WTC11 (cell line): ENCODE measurements around the gene MOV10. TPM values are rescaled to one million over a fixed set of nuclear protein-coding genes. Genes with fewer than 3 reads are reported as not detected.

Experiments
- ATAC-seq: fragments of 200-7000 bp; cut with Tn5 transposase; 2 replicates; pipeline ENCODE4 v1.10.0; 2021; ENCODE audit warnings: mild to moderate bottlenecking, moderate library complexity
- CTCF ChIA-PET: fragments of 300-600 bp; sonication (Branson Sonifier 250); formaldehyde crosslinking; loops from one replicate; lab custom pipeline; 2021; ENCODE audit warnings: antibody characterized with exemption; lab: Charles Lee
- POLR2A ChIA-PET: fragments of 350-600 bp; sonication (Branson Sonifier 250); formaldehyde crosslinking; loops from one replicate; lab custom pipeline; 2021; ENCODE audit warnings: antibody characterized with exemption; lab: Charles Lee
- DNase-seq: peaks from one replicate; pipeline ENCODE4 v3.0.0; 2021; ENCODE audit warnings: low spot score
- H3K27ac Mint-ChIP-seq: 2 replicates; pipeline ENCODE4 v1.8.0; 2021; ENCODE audit warnings: mixed read lengths
- H3K27me3 Mint-ChIP-seq: 2 replicates; pipeline ENCODE4 v1.8.0; 2021; ENCODE audit warnings: low read depth, mild to moderate bottlenecking, moderate library complexity, mixed read lengths
- H3K36me3 Mint-ChIP-seq: 2 replicates; pipeline ENCODE4 v1.8.0; 2021; ENCODE audit warnings: mixed read lengths
- H3K4me1 Mint-ChIP-seq: 2 replicates; pipeline ENCODE4 v1.8.0; 2022; ENCODE audit warnings: mixed read lengths
- H3K4me3 Mint-ChIP-seq: 2 replicates; pipeline ENCODE4 v1.8.0; 2021; ENCODE audit warnings: mild to moderate bottlenecking, moderate library complexity, mixed read lengths
- H3K9me3 Mint-ChIP-seq: 2 replicates; pipeline ENCODE4 v1.8.0; 2021; ENCODE audit warnings: mixed read lengths
- ARID4B ChIP-seq: sonication (generic); formaldehyde crosslinking; IDR thresholded peaks from 2 replicates; pipeline ENCODE4 v1.8.0; 2023; ENCODE audit warnings: missing genetic modification reagents, mild to moderate bottlenecking, borderline replicate concordance
- ATF6 ChIP-seq: sonication (generic); formaldehyde crosslinking; IDR thresholded peaks from 2 replicates; pipeline ENCODE4 v1.8.1; 2023; ENCODE audit warnings: mild to moderate bottlenecking, missing genetic modification reagents
- E2F4 ChIP-seq: sonication (generic); formaldehyde crosslinking; IDR thresholded peaks from 2 replicates; pipeline ENCODE4 v1.8.1; 2022; ENCODE audit warnings: low read depth, mild to moderate bottlenecking, moderate library complexity, missing genetic modification reagents, borderline replicate concordance
- ELF4 ChIP-seq: sonication (generic); formaldehyde crosslinking; IDR thresholded peaks from 2 replicates; pipeline ENCODE4 v1.8.1; 2022; ENCODE audit warnings: low read depth, mild to moderate bottlenecking, moderate library complexity, missing genetic modification reagents
- FOXP1 ChIP-seq: sonication (generic); formaldehyde crosslinking; IDR thresholded peaks from 2 replicates; pipeline ENCODE4 v1.8.0; 2022; ENCODE audit warnings: missing genetic modification reagents, mild to moderate bottlenecking, moderate library complexity, borderline replicate concordance
- HMGA2 ChIP-seq: fragments of 250-450 bp; sonication (Bioruptor Pico); IDR thresholded peaks from 2 replicates; pipeline ENCODE4 v1.4.0; 2021; ENCODE audit warnings: mild to moderate bottlenecking, moderate library complexity
- MAX ChIP-seq: sonication (generic); formaldehyde crosslinking; IDR thresholded peaks from 2 replicates; pipeline ENCODE4 v1.8.0; 2022; ENCODE audit warnings: mild to moderate bottlenecking, missing genetic modification reagents
- NR1H2 ChIP-seq: sonication (generic); formaldehyde crosslinking; IDR thresholded peaks from 2 replicates; pipeline ENCODE4 v1.9.0; 2021; ENCODE audit warnings: mild to moderate bottlenecking, moderate library complexity, missing genetic modification reagents
- OVOL2 ChIP-seq: fragments of 250-450 bp; sonication (Bioruptor Pico); IDR thresholded peaks from 2 replicates; pipeline ENCODE4 v1.9.0; 2021; ENCODE audit warnings: mild to moderate bottlenecking, borderline replicate concordance
- STAT6 ChIP-seq: sonication (generic); formaldehyde crosslinking; conservative IDR thresholded peaks from 2 replicates; pipeline ENCODE4 v1.8.1; 2023; ENCODE audit warnings: mild to moderate bottlenecking, low read depth, missing genetic modification reagents, moderate library complexity
- TP53 ChIP-seq: sonication (generic); formaldehyde crosslinking; IDR thresholded peaks from 2 replicates; pipeline ENCODE4 v1.8.1; 2023; ENCODE audit warnings: mild to moderate bottlenecking, missing genetic modification reagents
- ZMAT4 ChIP-seq: fragments of 250-450 bp; sonication (Bioruptor Pico); IDR thresholded peaks from 2 replicates; pipeline ENCODE4 v1.9.0; 2021; ENCODE audit warnings: mild to moderate bottlenecking
- ZNF138 ChIP-seq: sonication (generic); formaldehyde crosslinking; conservative IDR thresholded peaks from 2 replicates; pipeline ENCODE4 v1.8.1; 2022; ENCODE audit warnings: mild to moderate bottlenecking, moderate library complexity, missing genetic modification reagents
- ZNF263 ChIP-seq: sonication (generic); formaldehyde crosslinking; IDR thresholded peaks from 2 replicates; pipeline ENCODE4 v1.8.1; 2022; ENCODE audit warnings: low read depth, mild to moderate bottlenecking, moderate library complexity, missing genetic modification reagents
- ZNF281 ChIP-seq: sonication (generic); formaldehyde crosslinking; IDR thresholded peaks from 2 replicates; pipeline ENCODE4 v1.8.0; 2023; ENCODE audit warnings: mild to moderate bottlenecking, missing genetic modification reagents
- ZNF512 ChIP-seq: sonication (generic); formaldehyde crosslinking; IDR thresholded peaks from 2 replicates; pipeline ENCODE4 v1.8.1; 2022; ENCODE audit warnings: missing genetic modification reagents, borderline replicate concordance
- total RNA-seq: library from RNA; stranded (reverse); gene quantifications from 3 replicates; pipeline ENCODE4 v1.2.3, GENCODE V29; 2021

MOV10 gene
- total RNA-seq, 1 experiment from 2014 or later = 80.7 TPM

GRCh38 chr1:112633628-112634027 is 40.8 kb upstream of the MOV10 start:
- POLR2A ChIA-PET = no interaction called here
- no peak for TF ChIP-seq NR1H2 (CRISPR knock-in tag)
- TF ChIP-seq ARID4B (CRISPR knock-in tag) = no peak
- no peak for TF ChIP-seq TP53 (CRISPR knock-in tag)
- TF ChIP-seq MAX (CRISPR knock-in tag) = no peak
- no peak for TF ChIP-seq ATF6
- no peak for TF ChIP-seq OVOL2
- no peak for TF ChIP-seq STAT6 (CRISPR knock-in tag)
- TF ChIP-seq HMGA2 (CRISPR knock-in tag) = no peak
- TF ChIP-seq ZNF263 (CRISPR knock-in tag) = no peak
- no peak for TF ChIP-seq ZNF281 (CRISPR knock-in tag)
- no peak for TF ChIP-seq E2F4 (CRISPR knock-in tag)
- TF ChIP-seq ZNF138 = no peak
- no peak for TF ChIP-seq FOXP1 (CRISPR knock-in tag)
- no peak for TF ChIP-seq ZNF512 (CRISPR knock-in tag)
- no peak for TF ChIP-seq ELF4 (CRISPR knock-in tag)
- no peak for TF ChIP-seq ZMAT4 (CRISPR knock-in tag)
- Mint-ChIP-seq H3K4me3 (no peak overlapping the region), H3K9me3 (peaks cover 4% of the 10 kb centered on the region), H3K27ac (no peak overlapping the region), H3K4me1 (peaks cover 6% of the 10 kb centered on the region), H3K27me3 (no peaks in the 10 kb centered on the region), H3K36me3 (peaks cover 4% of the 10 kb centered on the region)
- ATAC-seq (no peak), DNase-seq (no peak)
- CTCF ChIA-PET = no interaction called here
